IPS-18c (cell line): Measurements from ENCODE around the gene SEC16A.

Experiments
- H3K4me3 ChIP-seq: 2 replicates; pipeline ENCODE4 v1.7.0; 2013; ENCODE audit warnings: low read depth, mild to moderate bottlenecking, low read length, moderate library complexity; ENCODE audit not compliant: insufficient read depth
- H3K9me3 ChIP-seq: one replicate; pipeline ENCODE4 v1.6.1; 2013; ENCODE audit warnings: mild to moderate bottlenecking, low read length, moderate library complexity; ENCODE audit not compliant: control insufficient read depth, insufficient read depth

SEC16A gene, protein sequence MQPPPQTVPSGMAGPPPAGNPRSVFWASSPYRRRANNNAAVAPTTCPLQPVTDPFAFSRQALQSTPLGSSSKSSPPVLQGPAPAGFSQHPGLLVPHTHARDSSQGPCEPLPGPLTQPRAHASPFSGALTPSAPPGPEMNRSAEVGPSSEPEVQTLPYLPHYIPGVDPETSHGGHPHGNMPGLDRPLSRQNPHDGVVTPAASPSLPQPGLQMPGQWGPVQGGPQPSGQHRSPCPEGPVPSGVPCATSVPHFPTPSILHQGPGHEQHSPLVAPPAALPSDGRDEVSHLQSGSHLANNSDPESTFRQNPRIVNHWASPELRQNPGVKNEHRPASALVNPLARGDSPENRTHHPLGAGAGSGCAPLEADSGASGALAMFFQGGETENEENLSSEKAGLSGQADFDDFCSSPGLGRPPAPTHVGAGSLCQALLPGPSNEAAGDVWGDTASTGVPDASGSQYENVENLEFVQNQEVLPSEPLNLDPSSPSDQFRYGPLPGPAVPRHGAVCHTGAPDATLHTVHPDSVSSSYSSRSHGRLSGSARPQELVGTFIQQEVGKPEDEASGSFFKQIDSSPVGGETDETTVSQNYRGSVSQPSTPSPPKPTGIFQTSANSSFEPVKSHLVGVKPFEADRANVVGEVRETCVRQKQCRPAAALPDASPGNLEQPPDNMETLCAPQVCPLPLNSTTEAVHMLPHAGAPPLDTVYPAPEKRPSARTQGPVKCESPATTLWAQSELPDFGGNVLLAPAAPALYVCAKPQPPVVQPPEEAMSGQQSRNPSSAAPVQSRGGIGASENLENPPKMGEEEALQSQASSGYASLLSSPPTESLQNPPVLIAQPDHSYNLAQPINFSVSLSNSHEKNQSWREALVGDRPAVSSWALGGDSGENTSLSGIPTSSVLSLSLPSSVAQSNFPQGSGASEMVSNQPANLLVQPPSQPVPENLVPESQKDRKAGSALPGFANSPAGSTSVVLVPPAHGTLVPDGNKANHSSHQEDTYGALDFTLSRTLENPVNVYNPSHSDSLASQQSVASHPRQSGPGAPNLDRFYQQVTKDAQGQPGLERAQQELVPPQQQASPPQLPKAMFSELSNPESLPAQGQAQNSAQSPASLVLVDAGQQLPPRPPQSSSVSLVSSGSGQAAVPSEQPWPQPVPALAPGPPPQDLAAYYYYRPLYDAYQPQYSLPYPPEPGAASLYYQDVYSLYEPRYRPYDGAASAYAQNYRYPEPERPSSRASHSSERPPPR (N-terminal part only)

DNA sequence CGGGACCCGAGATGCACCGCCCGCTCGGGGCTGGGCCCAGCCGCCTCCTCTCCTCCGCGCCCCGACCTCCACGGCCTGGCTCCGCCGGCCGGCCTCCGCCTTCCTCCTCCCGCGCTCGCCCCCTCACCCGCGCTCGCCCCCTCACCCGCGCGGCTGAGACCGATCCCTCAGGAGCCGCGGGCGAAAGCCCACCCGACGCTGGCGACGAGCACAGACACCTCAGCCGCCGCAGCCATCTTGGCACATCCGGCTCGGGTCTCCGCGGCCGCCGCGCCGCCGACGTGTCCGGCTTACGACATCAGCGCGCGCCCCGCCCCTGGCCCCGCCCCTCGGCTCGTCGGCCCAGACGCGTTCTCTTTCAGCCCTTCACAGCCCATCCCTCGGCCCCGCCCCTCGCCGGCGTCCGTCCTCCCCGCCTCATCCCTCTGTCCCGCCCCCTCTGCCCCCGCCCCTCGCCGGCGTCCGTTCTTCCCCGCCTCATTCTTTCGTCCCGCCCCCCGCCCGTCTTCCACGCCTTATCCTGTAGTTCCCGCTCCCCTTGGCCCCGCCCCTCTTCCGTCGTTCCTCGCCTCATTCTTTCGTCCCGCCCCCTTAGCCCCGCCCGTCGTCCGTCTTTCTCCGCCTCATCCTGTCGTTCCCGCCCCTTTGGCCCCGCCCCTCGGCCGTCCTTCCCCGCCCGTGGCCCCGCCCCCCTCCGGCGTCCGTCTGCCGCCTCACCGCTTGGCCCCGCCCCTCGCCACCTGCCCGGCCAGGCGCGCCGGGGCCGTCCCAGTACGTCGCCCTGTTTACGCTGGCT is at the start of gene SEC16A:
TSS of gene SEC16A (minus strand) at position 248 of the 796 bp plus-strand sequence. CDS start 5,425 bp downstream, outside the sequence.
- peak within 1 kb of the TSS; percentile 88 for H3K4me3 ChIP-seq
- H3K9me3 ChIP-seq: no peaks in the 10 kb centered on the region

DNA sequence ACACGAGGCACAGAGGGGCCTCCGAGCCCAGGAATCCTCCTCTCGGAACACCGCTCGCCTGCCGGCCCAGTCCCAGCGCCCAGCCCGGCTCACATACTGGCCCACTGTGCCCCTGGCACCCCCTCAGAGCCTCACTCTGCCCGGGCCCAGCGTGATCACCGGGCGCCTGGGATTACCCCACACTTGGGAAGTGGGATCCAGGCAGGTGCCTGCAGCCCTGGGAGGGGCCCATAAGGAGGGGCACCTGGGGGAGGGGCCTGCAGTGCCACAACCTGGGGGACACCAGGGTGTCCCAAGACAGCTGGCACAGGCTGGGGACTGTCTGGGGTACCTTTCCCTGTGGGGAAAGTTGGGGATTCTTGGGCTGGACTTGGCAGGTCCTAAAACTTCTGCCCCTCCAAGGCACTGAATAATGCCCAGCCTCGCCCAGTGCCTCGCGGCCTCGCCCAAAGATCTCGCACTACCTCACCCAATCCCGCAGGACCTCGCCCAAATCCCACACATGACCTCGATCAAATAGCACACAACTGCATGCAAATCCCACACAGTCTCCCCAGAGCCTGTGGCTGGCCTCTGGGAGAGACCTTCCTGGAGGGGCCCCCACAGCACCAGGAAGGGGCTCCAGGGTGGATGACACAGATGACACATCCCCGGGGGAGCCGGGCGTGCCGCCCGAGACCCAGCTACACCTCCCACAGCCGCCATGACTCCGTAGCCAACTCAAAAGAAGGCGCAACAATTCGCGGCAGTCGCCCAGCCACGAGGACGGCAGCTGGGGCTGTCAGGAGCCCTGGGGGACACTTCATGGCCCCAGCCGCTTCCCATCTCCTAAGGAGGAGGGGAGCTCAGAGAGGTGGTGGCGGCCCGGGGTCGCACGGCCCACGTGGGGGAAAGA is 49.3 kb upstream of the SEC16A start:
- Histone ChIP-seq H3K9me3 (no peaks in the 10 kb centered on the region), H3K4me3 (no peak overlapping the region)

DNA sequence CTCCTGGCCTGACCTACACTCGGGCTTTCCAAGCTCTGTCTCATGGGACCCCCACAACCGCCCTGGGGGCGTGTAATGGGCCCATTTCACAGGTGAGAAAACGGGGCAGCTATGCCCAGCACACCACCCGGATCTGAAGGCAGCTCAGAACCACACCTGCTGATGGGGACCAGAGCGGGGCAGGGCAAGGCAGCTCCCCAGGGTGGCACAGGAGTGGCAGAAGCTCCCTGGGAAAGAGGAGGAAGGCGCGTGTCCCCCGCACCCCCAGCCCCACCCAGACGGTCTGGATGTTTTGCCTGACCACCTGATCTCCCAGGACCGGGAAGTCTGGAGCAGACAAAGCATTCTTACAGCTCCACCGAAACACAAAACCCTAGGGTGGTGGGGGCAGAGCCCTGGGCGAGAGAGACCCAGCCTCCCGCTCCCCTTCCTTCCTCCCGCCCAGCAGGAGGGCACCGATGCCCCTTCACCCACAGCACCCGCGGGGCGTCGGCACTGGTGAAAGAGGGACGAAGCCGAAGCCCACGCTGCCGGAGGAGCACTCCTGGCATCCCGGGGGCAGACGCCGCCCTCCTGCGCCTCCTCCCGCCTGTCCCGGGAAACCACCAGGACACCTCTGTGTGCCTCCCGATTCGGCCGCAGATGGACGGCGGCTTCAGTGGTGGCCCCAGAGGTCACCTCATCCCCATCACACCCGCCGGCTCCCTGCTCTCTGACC is 48.5 kb upstream of the SEC16A start:
- H3K4me3 ChIP-seq: no peak overlapping the region
- H3K9me3 ChIP-seq: peaks cover 2% of the 10 kb centered on the region

DNA sequence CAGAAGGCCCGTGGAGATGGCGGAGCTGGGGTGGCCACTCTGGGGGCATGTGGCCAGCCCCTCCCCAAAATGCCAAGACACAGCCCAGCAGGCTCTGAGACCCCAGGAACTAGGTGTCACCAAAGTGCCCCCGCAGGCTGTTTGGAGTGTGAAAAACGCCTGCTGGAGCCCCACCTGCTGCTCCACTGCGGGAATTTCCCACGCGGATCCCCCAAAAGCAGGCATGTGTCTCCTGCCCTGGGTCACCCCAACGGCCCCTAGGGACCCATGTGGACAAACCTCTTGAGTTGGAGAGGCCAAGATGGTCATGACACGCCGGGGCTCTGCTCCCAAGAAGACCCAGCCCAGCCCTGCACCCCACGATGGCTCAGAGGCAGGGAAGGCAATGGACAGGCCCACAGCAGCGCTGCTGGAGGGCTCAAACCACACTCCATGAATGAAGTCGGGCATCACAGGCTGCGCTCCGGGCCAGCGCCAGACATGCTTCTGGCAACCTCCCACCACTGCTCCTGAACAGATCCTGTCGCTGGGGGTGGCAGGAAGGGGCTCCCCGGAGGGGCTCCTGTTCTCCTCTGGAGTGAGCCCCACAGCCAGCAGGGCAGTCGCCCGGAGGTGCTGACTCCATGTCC is 47.7 kb upstream of the SEC16A start:
- H3K9me3 ChIP-seq: peaks cover 2% of the 10 kb centered on the region
- H3K4me3 ChIP-seq: no peak overlapping the region

DNA sequence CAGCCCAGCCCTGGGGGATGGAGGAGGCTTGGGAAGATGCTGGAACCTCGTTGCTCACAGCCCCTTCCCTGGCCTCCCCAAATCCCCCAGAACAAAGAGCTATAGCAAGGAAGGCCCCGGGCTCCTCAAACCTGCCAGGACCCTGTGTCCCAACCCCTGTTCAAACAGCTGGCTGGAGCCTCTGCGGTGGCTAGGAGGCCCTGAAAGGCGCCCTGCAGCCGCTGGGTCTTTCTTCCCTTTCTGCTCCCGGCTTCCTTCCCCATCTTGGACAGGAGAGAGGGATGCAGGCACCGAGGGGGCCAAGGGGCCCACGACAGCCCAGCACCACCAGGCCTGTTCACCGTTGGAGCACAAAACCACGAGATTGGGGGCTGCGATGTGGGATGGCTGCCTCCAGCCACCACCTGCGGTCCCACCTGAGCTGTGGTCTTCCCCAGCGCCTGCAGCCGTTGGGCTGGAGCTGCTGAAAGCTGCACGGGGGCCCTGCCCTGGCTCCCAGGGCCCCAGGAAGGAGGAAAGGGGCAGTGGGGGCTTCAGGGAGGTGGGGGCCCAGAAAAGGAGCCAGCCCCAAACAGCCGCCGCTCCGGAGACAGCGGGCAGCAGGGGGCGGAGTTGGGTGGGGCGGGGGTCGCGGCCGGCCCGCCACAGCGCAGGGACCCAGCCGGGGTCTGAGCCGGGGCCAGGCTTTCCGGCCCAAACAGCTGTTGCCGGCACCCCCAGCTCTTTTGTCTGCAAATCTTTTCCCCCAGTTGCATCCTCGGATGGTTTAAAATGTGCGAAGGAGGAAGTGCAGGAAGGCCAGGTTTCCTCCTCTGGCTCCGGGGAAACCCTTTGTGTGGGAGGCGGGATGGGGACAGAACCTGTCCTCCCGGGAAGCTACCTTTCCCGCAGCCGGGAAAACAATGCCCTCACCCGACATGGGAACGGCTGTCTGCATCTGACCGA is 46.9 kb upstream of the SEC16A start:
- Histone ChIP-seq H3K4me3 (no peak overlapping the region), H3K9me3 (peaks cover 4% of the 10 kb centered on the region)

DNA sequence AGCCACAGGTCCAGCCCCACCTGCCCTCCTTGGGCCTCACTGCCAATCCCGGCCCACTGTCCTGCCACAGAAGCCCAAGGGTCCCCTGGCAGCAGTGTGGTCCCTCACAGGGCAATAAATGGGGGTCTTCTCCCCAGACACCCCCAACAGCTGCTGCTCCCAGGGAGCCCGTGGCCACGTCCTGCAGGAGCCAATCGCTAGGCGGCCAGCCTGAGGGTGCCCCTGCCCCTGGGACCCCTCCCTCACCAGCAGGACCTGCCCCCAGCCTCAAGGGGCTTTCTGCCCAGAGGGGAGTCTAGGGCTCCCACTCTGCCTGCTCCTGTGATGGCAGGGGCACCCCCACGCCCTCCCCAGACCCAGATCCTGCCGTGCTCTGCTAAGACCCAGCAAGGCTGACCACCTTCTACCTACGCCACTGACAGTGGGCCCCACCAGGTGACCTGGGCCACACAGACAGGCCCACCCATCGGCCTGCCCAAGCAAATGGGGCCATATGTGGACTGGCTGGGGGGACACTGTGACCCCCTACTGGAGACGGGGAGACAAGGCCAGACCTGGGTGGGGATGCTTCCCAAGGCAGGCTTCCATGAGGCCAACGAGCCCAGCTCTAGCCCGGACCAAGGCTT is 46.0 kb upstream of the SEC16A start:
- Histone ChIP-seq H3K9me3 (peaks cover 4% of the 10 kb centered on the region), H3K4me3 (no peak overlapping the region)

DNA sequence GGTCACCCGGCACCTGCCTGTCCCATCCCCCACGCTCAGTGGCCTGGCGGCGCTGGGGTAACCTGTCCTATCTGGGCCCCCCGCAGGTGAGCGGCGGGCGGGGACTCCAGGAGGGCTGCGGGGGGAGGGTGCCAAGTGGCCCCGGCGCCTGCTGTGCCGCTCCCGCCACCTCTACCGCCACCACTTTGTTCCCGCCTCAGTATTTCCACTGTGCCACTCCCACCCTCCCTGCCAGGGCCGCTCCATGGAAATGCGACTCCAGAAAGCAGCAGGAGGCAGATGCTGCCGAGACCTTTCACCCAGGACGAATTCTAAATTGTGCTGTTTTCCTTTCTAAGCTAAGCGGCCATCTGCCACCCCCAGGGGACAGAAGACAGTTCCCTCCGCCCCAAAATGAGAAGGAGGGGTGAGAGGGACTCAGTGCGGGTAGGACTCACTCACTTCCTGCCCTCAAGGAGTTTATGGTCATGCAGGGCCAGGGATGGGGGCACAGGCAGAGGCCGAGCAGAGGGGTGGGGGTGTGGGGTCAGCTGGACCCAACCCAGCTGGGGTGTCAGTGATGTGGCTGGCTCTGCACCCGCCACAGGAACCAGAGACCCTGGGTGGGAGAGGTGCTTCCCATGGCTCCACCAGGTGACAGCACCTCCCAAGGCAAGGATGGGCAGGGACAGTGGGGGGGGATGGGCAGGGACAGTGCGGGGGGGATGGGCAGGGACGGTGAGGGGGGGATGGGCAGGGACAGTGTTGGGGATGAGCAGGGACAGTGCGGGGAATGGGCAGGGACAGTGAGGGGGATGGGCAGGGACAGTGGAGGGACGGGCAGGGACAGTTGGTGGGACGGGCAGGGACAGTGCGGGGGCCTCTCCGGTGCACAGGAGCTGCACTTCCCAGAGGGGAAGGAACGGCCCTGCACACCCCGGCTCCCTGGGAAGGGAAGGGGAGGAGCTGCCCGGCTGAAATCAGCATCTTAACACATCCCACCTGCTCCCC is 45.2 kb upstream of the SEC16A start:
- peaks cover 4% of the 10 kb centered on the region for H3K9me3 ChIP-seq
- no peak overlapping the region; the same call in 1 of the 2 replicates for H3K4me3 ChIP-seq

DNA sequence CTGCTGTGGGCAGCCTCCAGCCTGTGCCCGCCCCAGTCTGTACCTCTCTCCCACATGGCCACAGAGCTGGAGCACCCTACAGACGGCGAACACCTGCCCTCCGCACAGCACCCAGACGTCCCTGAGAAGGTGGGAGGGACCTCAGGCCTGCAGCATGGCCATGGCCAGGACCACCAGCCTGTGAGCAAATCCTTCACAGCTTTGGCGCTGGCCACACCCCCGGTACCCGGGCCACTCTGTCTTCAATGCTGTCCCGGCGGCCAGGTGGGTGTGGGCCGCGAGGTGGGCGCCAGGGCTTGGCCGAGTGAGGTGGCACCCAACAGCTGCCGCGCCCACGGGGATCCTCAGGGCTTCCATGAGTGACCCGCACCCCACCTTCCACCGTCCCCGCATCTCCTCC is 44.3 kb upstream of the SEC16A start:
- no peak overlapping the region for H3K4me3 ChIP-seq
- peaks cover 4% of the 10 kb centered on the region for H3K9me3 ChIP-seq

DNA sequence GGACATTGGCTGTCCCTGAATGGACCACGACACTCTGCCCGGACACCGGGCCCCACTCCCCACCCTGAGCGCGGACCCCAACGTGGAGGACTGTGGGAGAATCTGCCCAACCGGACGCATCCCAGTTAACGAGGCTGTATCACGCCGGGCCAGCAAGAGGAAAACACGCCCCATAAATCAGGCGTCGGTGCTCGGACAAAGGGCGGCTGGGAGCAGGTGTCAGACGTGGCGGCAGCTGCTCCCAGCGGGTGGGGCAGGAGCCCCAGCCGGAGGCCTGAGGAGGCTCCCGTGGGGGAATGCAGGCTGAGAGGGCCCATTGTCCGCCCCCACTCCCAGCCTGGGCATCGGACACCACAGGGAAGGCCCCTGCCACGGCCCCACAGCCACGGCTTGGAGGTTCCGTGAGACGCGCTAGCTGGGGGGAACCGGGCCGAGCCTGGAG is 43.8 kb upstream of the SEC16A start:
- Histone ChIP-seq H3K4me3 (no peak overlapping the region), H3K9me3 (peaks cover 4% of the 10 kb centered on the region)

DNA sequence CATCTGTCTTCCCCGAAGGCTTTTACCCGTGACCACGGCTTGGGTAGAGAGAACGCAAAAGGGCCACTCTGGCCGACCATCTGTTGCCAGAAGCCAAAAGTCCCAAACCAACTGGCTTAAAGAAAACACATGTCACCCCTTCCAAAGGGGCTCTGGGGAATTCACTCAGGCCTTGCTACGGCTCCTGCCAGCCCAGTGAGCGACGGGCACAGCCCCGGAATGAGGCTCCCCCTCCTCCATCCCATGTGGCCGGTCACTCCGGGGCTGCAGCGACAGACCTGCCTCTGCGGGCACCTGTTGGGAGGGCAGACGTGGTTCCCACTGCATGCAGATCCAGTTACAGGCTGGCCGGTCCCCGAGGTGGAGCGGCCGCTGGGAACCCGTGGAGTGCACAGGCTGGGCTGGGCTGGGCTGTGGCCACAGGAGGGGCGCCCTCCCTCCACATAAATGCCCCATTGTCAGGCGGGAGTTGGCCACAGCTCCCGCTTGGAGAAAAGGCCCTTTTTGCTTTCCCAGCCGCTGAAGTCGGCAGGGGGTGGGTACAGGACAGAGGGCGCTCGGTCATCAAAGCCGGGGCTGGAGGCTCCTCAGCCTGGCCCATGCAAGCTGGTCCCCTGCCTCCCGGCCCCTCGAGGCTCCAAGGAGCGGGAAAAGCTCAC is 43.1 kb upstream of the SEC16A start:
- no peak overlapping the region for H3K4me3 ChIP-seq
- H3K9me3 ChIP-seq: peaks cover 4% of the 10 kb centered on the region

DNA sequence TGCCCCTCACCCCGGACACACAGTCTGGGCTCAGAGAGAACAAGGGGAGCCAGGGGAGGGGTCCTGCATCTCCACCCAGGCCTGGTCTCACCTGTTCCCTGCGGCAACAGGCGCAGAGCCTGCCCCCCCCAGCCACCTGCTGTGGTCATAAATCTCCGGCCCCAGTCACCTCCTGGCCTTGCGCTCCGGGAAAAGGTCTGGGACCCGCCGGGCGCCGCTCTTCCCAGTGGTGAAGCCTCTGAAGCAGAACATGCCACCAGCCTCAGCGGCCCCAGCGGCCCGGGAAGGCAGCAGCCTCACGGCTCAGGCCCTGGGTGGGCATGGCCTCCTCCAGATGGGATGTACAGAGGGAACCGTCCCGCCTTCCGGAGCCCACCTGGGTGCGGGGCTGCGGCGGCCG is 42.4 kb upstream of the SEC16A start:
- Histone ChIP-seq H3K4me3 (no peak overlapping the region), H3K9me3 (peaks cover 4% of the 10 kb centered on the region)
